MCF 10A (cell line): ENCODE measurements around the gene MAN1A1. TPM values are rescaled to one million over a fixed set of nuclear protein-coding genes. Genes with fewer than 3 reads are reported as not detected.

Experiments used
- BruUV-seq: library from RNA; stranded (reverse); fragments of 400-500 nt; replicated peaks from 2 replicates; lab custom pipeline; 2021; lab: Mats Ljungman, UMichigan
- CTCF ChIA-PET: fragments of 300-600 bp; sonication (Branson Sonifier 250); formaldehyde crosslinking; extraction: SDS; loops from one replicate; lab custom pipeline; 2021; ENCODE audit warnings: antibody characterized with exemption, inconsistent platforms; lab: Yijun Ruan, JAX
- POLR2A ChIA-PET: fragments of 300-600, 350-650 bp; sonication (Branson Sonifier 250); formaldehyde crosslinking; extraction: SDS; loops from one replicate; lab custom pipeline; 2020; ENCODE audit warnings: antibody characterized with exemption, inconsistent platforms; lab: Yijun Ruan, JAX
- DNase-seq: peaks from one replicate; pipeline ENCODE4 v3.0.0-alpha.2; 2018; ENCODE audit not compliant: unreplicated experiment
- H3K27ac Mint-ChIP-seq: one replicate; pipeline ENCODE4 v1.8.0; 2022; ENCODE audit warnings: mild to moderate bottlenecking, low read depth, mixed read lengths; ENCODE audit not compliant: unreplicated experiment
- H3K27me3 Mint-ChIP-seq: one replicate; pipeline ENCODE4 v1.8.0; 2022; ENCODE audit warnings: mixed read lengths; ENCODE audit not compliant: insufficient read depth, unreplicated experiment
- H3K36me3 Mint-ChIP-seq: one replicate; pipeline ENCODE4 v1.8.0; 2022; ENCODE audit warnings: mild to moderate bottlenecking, moderate library complexity, mixed read lengths; ENCODE audit not compliant: insufficient read depth, unreplicated experiment
- H3K4me1 Mint-ChIP-seq: one replicate; pipeline ENCODE4 v1.8.0; 2022; ENCODE audit warnings: mixed read lengths; ENCODE audit not compliant: insufficient read depth, unreplicated experiment
- H3K4me3 Mint-ChIP-seq: one replicate; pipeline ENCODE4 v1.8.0; 2022; ENCODE audit warnings: mild to moderate bottlenecking, moderate library complexity, mixed read lengths; ENCODE audit not compliant: unreplicated experiment
- H3K9me3 Mint-ChIP-seq: one replicate; pipeline ENCODE4 v1.8.0; 2022; ENCODE audit warnings: mixed read lengths; ENCODE audit not compliant: unreplicated experiment
- CTCF ChIP-seq: fragments of 200-600 bp; IDR thresholded peaks from one replicate; pipeline ENCODE4 v1.8.0; 2022; ENCODE audit warnings: antibody characterized with exemption, mild to moderate bottlenecking; ENCODE audit not compliant: unreplicated experiment
- intact Hi-C: fragments of 100-400 bp; cut with micrococcal nuclease; formaldehyde crosslinking; loops from 2 replicates; pipeline ENCODE4 v1.14.1; 2022
- total RNA-seq: library from RNA; stranded (reverse); gene quantifications from 2 replicates; pipeline ENCODE4 v1.2.3, GENCODE V29; 2022

The MAN1A1 gene
- total RNA-seq, 1 experiment from 2014 or later: 1.3 TPM

GRCh38 chr6:119193707-119194106 lies 155.9 kb downstream of the MAN1A1 start:
- BruUV-seq: no TSS peak
- no peaks in the 10 kb centered on the region for H3K9me3 Mint-ChIP-seq
- ChIA-PET CTCF (interaction anchor here (0.6 to 1.0 kb wide), 2 partner anchors 20 to 41 kb away, joined by 3 read pairs; no protein-coding TSS in a partner anchor), POLR2A (interaction anchor here (0.9 kb wide), 1 partner anchor 37 kb away, joined by 3 read pairs; no protein-coding TSS in a partner anchor)
- no peaks in the 10 kb centered on the region for H3K27me3 Mint-ChIP-seq
- no peak overlapping the region for H3K27ac Mint-ChIP-seq
- TF ChIP-seq CTCF: no peak
- no peak overlapping the region for H3K4me3 Mint-ChIP-seq
- intact Hi-C loops: no loop called here
- no peaks in the 10 kb centered on the region for H3K4me1 Mint-ChIP-seq
- H3K36me3 Mint-ChIP-seq: no peaks in the 10 kb centered on the region
- DNase-seq: no peak

- no peak for TF ChIP-seq CTCF
- intact Hi-C loops: no loop called here
- H3K9me3 Mint-ChIP-seq: no peaks in the 10 kb centered on the region
- no peak overlapping the region for H3K4me3 Mint-ChIP-seq
- no peaks in the 10 kb centered on the region for H3K4me1 Mint-ChIP-seq
- no peaks in the 10 kb centered on the region for H3K36me3 Mint-ChIP-seq
- H3K27me3 Mint-ChIP-seq: no peaks in the 10 kb centered on the region
- ChIA-PET CTCF (interaction anchor here (0.6 kb wide), 1 partner anchor 142 kb away, joined by 5 read pairs; no protein-coding TSS in a partner anchor), POLR2A (interaction anchor here (1.0 kb wide), 1 partner anchor 69 kb away, joined by 3 read pairs; no protein-coding TSS in a partner anchor)
- no peak overlapping the region for H3K27ac Mint-ChIP-seq
- no TSS peak for BruUV-seq
- DNase-seq: no peak
These were observed 157.4 kb downstream of the MAN1A1 start for GRCh38 chr6:119192200-119192599.

- no peaks in the 10 kb centered on the region for H3K36me3 Mint-ChIP-seq
- POLR2A ChIA-PET: no interaction called here
- no peak overlapping the region for H3K27ac Mint-ChIP-seq
These were observed 159.4 kb downstream of the MAN1A1 start for GRCh38 chr6:119190176-119190575.

GRCh38 chr6:119189498-119189897 lies 160.1 kb downstream of the MAN1A1 start:
- no peak for TF ChIP-seq CTCF
- H3K4me3 Mint-ChIP-seq: no peak overlapping the region
- intact Hi-C loops: no loop called here
- POLR2A ChIA-PET: interaction anchor here (0.6 kb wide), 1 partner anchor 663 kb away, joined by 3 read pairs; no protein-coding TSS in a partner anchor
- H3K27ac Mint-ChIP-seq: no peak overlapping the region
- BruUV-seq: no TSS peak
- no peaks in the 10 kb centered on the region for H3K27me3 Mint-ChIP-seq
- no peaks in the 10 kb centered on the region for H3K9me3 Mint-ChIP-seq
- no peaks in the 10 kb centered on the region for H3K4me1 Mint-ChIP-seq
- CTCF ChIA-PET: interaction anchor here (0.6 kb wide), 1 partner anchor 1222 kb away, joined by 3 read pairs; no protein-coding TSS in a partner anchor
- DNase-seq: no peak
- H3K36me3 Mint-ChIP-seq: no peaks in the 10 kb centered on the region

More at GRCh38 chr6:119190176-119190575, 159.4 kb downstream of the MAN1A1 start:
- Mint-ChIP-seq H3K27me3 (no peaks in the 10 kb centered on the region), H3K4me3 (no peak overlapping the region), H3K4me1 (no peaks in the 10 kb centered on the region), H3K9me3 (no peaks in the 10 kb centered on the region)
- no peak for DNase-seq
- BruUV-seq: no TSS peak
- CTCF ChIA-PET: interaction anchor here (0.6 kb wide), 1 partner anchor 1223 kb away, joined by 3 read pairs; no protein-coding TSS in a partner anchor
- no peak for TF ChIP-seq CTCF
- intact Hi-C loops: no loop called here
